BJ (cell line): ENCODE data around the gene PRAMEF5. TPM values are rescaled to one million over a fixed set of nuclear protein-coding genes. Genes with fewer than 3 reads are reported as not detected.
"Not testable (repeated sequence)": the region's sequence is repeated elsewhere in the genome, so short reads cannot be mapped to it uniquely, and the experiment has no call there.

ENCODE experiments used
- CTCF ChIA-PET: fragments of 350-600 bp; formaldehyde crosslinking; extraction: SDS; loops from one replicate; lab custom pipeline; 2021; ENCODE audit warnings: antibody characterized with exemption, inconsistent platforms; lab: Yijun Ruan, JAX
- POLR2A ChIA-PET: fragments of 300-600 bp; sonication (Branson Sonifier 250); formaldehyde crosslinking; extraction: SDS; loops from one replicate; lab custom pipeline; 2021; ENCODE audit warnings: antibody characterized with exemption; lab: Charles Lee
- DNase-seq: peaks from one replicate; pipeline ENCODE4 v3.0.0-alpha.2; 2011; ENCODE audit warnings: low read depth
- H3K27me3 ChIP-seq: 2 replicates; pipeline ENCODE4 v1.6.0; 2011; ENCODE audit warnings: low read length; ENCODE audit not compliant: control insufficient read depth, insufficient read depth
- H3K36me3 ChIP-seq: 2 replicates; pipeline ENCODE4 v1.5.1; 2011; ENCODE audit warnings: low read length; ENCODE audit not compliant: control insufficient read depth, insufficient read depth
- H3K4me3 ChIP-seq: 2 replicates; pipeline ENCODE4 v1.5.1; 2011; ENCODE audit warnings: low read depth, mild to moderate bottlenecking, control low read depth, low read length
- CTCF ChIP-seq: IDR thresholded peaks from 2 replicates; pipeline ENCODE4 v1.5.1; 2011; ENCODE audit warnings: low read depth, mild to moderate bottlenecking, control low read depth, inconsistent platforms, low read length, moderate library complexity; ENCODE audit not compliant: insufficient read depth
- polyA minus RNA-seq: library from RNA; depleted of rRNA, polyadenylated mRNA; stranded (reverse); fragments of >200 nt; gene quantifications from 2 replicates; pipeline ENCODE4 v1.2.3, GENCODE V29; 2011; rRNA and poly(A)+ RNA removed
- polyA plus RNA-seq: library from polyadenylated mRNA; depleted of rRNA; stranded (reverse); fragments of >200 nt; gene quantifications from 2 replicates; pipeline ENCODE4 v1.2.3, GENCODE V29; 2011; rRNA removed

PRAMEF5 gene
- not detected in 2 replicates for polyA plus RNA-seq
- polyA minus RNA-seq = not detected in 2 replicates

- DNase-seq, POLR2A ChIA-PET, CTCF ChIA-PET, H3K27me3 ChIP-seq, H3K36me3 ChIP-seq, H3K4me3 ChIP-seq: not testable (repeated sequence)
These were observed at the start of gene PRAMEF5 for GRCh38 chr1:13253898-13254297. Gene PRAMEF5, plus strand, starts transcription at chr1:13254198. Its CDS starts 5,071 bp downstream, at chr1:13259269.

- H3K36me3 ChIP-seq, DNase-seq, POLR2A ChIA-PET, H3K27me3 ChIP-seq, CTCF ChIA-PET, H3K4me3 ChIP-seq: not testable (repeated sequence)
These were observed 45.3 kb upstream of the PRAMEF5 start for GRCh38 chr1:13208712-13209111.

GRCh38 chr1:13216619-13217018 lies 37.4 kb upstream of the PRAMEF5 start:
- H3K4me3 ChIP-seq, H3K27me3 ChIP-seq, DNase-seq, H3K36me3 ChIP-seq, CTCF ChIA-PET, POLR2A ChIA-PET: not testable (repeated sequence)

- H3K36me3 ChIP-seq, CTCF ChIA-PET, H3K4me3 ChIP-seq, DNase-seq, POLR2A ChIA-PET, H3K27me3 ChIP-seq: not testable (repeated sequence)
These were observed 34.8 kb upstream of the PRAMEF5 start for GRCh38 chr1:13219203-13219602.

- H3K36me3 ChIP-seq, DNase-seq, H3K4me3 ChIP-seq, CTCF ChIA-PET, POLR2A ChIA-PET, H3K27me3 ChIP-seq: not testable (repeated sequence)
These were observed 31.2 kb upstream of the PRAMEF5 start for GRCh38 chr1:13222788-13223187.

GRCh38 chr1:13224480-13225060 lies 29.4 kb upstream of the PRAMEF5 start:
- TF ChIP-seq CTCF = no peak
- H3K4me3 ChIP-seq = no peak overlapping the region
- ChIA-PET POLR2A (no interaction called here), CTCF (no interaction called here)
- no peaks in the 10 kb centered on the region for H3K36me3 ChIP-seq
- no peaks in the 10 kb centered on the region for H3K27me3 ChIP-seq
- DNase-seq = no peak

- H3K4me3 ChIP-seq, CTCF ChIA-PET, POLR2A ChIA-PET, H3K27me3 ChIP-seq, H3K36me3 ChIP-seq, DNase-seq: not testable (repeated sequence)
These were observed 28.3 kb upstream of the PRAMEF5 start, which contains the start of gene PRAMEF18 for GRCh38 chr1:13225675-13226204. Gene PRAMEF18, minus strand, starts transcription at chr1:13226154. Its CDS starts 48 bp downstream, at chr1:13226106.

- H3K4me3 ChIP-seq, POLR2A ChIA-PET, CTCF ChIA-PET, H3K27me3 ChIP-seq, DNase-seq, H3K36me3 ChIP-seq: not testable (repeated sequence)
These were observed 26.5 kb upstream of the PRAMEF5 start for GRCh38 chr1:13227271-13228055.
